HG03175 (cell line): ENCODE data around the gene ACO2.

Experiments used
- ATAC-seq: cut with Tn5 transposase; IDR thresholded peaks from one replicate; pipeline ENCODE4 v1.9.1; 2021; ENCODE audit warnings: mild to moderate bottlenecking, moderate library complexity; ENCODE audit not compliant: unreplicated experiment

Gene ACO2

GRCh38 chr22:41518048-41518347 lies 49.1 kb downstream of the ACO2 start:
- ATAC-seq = no peak

GRCh38 chr22:41521126-41521525 lies 52.2 kb downstream of the ACO2 start:
- no peak for ATAC-seq

- ATAC-seq = no peak
These were observed 53.9 kb downstream of the ACO2 start for GRCh38 chr22:41522813-41523212.

- no peak for ATAC-seq
These were observed 54.7 kb downstream of the ACO2 start for GRCh38 chr22:41523464-41524221.

GRCh38 chr22:41524251-41524661 lies 55.3 kb downstream of the ACO2 start:
- no peak for ATAC-seq

GRCh38 chr22:41524809-41525449 lies 56.0 kb downstream of the ACO2 start:
- ATAC-seq = no peak

- no peak for ATAC-seq
These were observed 56.7 kb downstream of the ACO2 start for GRCh38 chr22:41525450-41526225.

- no peak for ATAC-seq
These were observed 57.4 kb downstream of the ACO2 start for GRCh38 chr22:41526226-41526829.

GRCh38 chr22:41526830-41527799 lies 58.2 kb downstream of the ACO2 start:
- ATAC-seq = no peak

- ATAC-seq = no peak
These were observed 59.3 kb downstream of the ACO2 start for GRCh38 chr22:41528132-41528766.

- ATAC-seq = no peak
These were observed 60.1 kb downstream of the ACO2 start for GRCh38 chr22:41528938-41529561.

GRCh38 chr22:41530890-41531714 lies 62.2 kb downstream of the ACO2 start:
- no peak for ATAC-seq

- ATAC-seq = no peak
These were observed 63.0 kb downstream of the ACO2 start for GRCh38 chr22:41531715-41532477.

GRCh38 chr22:41532908-41533825 lies 64.2 kb downstream of the ACO2 start:
- no peak for ATAC-seq

GRCh38 chr22:41534219-41534618 lies 65.3 kb downstream of the ACO2 start:
- no peak for ATAC-seq

- no peak for ATAC-seq
These were observed 66.3 kb downstream of the ACO2 start for GRCh38 chr22:41535244-41535643.

GRCh38 chr22:41537203-41537602 lies 68.3 kb downstream of the ACO2 start:
- no peak for ATAC-seq
